Kidney (tissue), 14 donors: Measurements from ENCODE around the gene CRYBA2. TPM values are rescaled to one million over a fixed set of nuclear protein-coding genes. Genes with fewer than 3 reads are reported as not detected.

Experiments used
- DNase-seq, 5 donors: peaks; one replicate each; pipeline ENCODE4 v3.0.0-alpha.2; 2013 to 2020
- FAIRE-seq: peaks from 2 replicates; lab custom pipeline; 2012; peaks lifted over from hg19 to GRCh38; lab: Jason Lieb, UNC
- H3K27ac ChIP-seq, 2 donors: one replicate each; pipeline ENCODE4 v1.7.0; 2013; ENCODE audit warnings: low read depth in 2 of 2, low read length in 2 of 2, inconsistent platforms in 1 of 2
- H3K27me3 ChIP-seq: one replicate; pipeline ENCODE4 v1.7.1; 2013; ENCODE audit warnings: low read length, inconsistent platforms; ENCODE audit not compliant: control insufficient read depth, insufficient read depth
- H3K36me3 ChIP-seq, 3 donors: one replicate each; pipeline versions ENCODE4 v1.7.0 to v1.7.1; 2013; ENCODE audit warnings: low read length in 3 of 3, control low read depth in 1 of 3, inconsistent platforms in 1 of 3; ENCODE audit not compliant: insufficient read depth in 3 of 3, control insufficient read depth in 2 of 3
- H3K4me1 ChIP-seq, 3 donors: one replicate each; pipeline versions ENCODE4 v1.7.0 to v1.7.1; 2013; ENCODE audit warnings: low read length in 3 of 3, inconsistent platforms in 1 of 3, low read depth in 1 of 3; ENCODE audit not compliant: control insufficient read depth in 2 of 3, insufficient read depth in 2 of 3
- H3K4me3 ChIP-seq, 3 donors: one replicate each; pipeline versions ENCODE4 v1.7.0 to v1.8.1; 2013; ENCODE audit warnings: low read length in 3 of 3, control low read depth in 1 of 3, inconsistent platforms in 1 of 3
- H3K9ac ChIP-seq, 3 donors: one replicate each; pipeline versions ENCODE4 v1.7.0 to v1.7.1; 2013; ENCODE audit warnings: low read length in 3 of 3, control low read depth in 1 of 3, inconsistent platforms in 1 of 3
- H3K9me3 ChIP-seq, 3 donors: one replicate each; pipeline versions ENCODE4 v1.7.0 to v1.7.1; 2013; ENCODE audit warnings: low read length in 3 of 3, control low read depth in 1 of 3, inconsistent platforms in 1 of 3; ENCODE audit not compliant: control insufficient read depth in 2 of 3, insufficient read depth in 1 of 3
- intact Hi-C: fragments of 100-400 bp; cut with DNase I; formaldehyde crosslinking; loops from one replicate; pipeline ENCODE4 v1.11.1; 2022
- polyA plus RNA-seq: library from polyadenylated mRNA; stranded (reverse); fragments of 350-450 nt; fragmentation: Illumina TruSeq; extraction: RNeasy Lipid Tissue Mini Kit (QIAGEN cat#74804); gene quantifications from one replicate; pipeline ENCODE4 v1.2.3, GENCODE V29; 2014; ENCODE audit warnings: low read depth, low replicate concordance; ENCODE audit not compliant: insufficient read depth
- total RNA-seq: library from RNA; stranded (reverse); fragmentation: NEBNext Ultra II Directional; extraction: Animal tissue kit (Norgen Biotek cat#: 25700); gene quantifications from one replicate; pipeline ENCODE4 v1.2.1, GENCODE V29; 2021
- TF ChIP-seq, protein P1 (sequence below): IDR thresholded peaks from 3 replicates; pipeline ENCODE4 v1.5.1; 2012; ENCODE audit warnings: mild to moderate bottlenecking, moderate library complexity, borderline replicate concordance; ENCODE audit not compliant: insufficient read depth; ENCODE audit errors: extremely low read depth
- donor health status: control.
- donor health status: control.
- donor health status: control.
- donor health status: control.
- donor health status: control.
- donor health status: DM: yes; HTN: yes; CAD: no.
- donor health status: Normal renal cell carcinoma (clear cell type).

Gene CRYBA2
- total and polyA plus RNA-seq, 2 donors from 2014 or later, result not detected

DNA sequence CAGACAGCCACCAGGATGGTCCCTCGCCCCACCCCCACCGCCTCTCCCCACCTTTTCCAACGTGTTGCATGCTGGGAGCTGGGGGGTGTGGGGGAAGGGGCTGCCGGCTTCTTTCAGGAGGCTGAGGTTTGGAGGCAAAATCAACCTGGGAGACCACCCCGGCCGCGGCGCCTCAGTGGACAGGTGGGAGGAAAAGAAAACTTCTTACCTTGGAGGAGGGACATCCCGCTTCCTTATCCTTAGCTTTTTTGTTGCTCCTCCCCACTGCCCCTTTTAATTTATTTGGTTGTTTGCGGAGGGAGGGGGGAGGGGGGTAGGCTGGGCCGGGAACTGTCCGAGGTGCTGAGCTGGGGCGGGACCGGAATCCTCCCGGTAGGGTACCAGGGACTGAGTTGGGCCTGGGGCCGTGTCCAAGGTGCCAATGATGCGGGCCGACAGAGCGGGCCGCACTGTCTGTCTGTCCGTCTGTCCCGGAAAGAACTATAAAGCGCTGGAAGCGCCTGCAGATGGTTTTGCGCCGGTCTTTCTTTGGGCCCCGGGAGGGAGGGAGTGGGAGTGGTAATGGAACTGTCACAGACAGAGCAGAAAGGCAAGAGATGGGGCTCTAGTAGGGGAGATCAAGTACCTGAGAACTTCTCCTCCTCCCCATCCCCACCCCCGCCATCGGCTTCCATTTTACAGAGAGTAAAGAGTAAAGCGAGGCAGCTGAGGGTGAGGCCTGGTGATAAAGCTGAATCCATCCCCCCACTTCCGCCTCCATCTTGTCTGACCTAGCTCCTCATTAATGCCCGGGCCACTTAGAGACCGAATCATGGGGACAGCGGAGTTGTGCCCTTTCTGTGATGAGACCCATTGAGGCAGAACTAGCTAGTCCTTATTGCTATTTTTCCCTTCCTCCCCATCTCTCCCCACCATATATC lies 31.3 kb downstream of the CRYBA2 start:
- Histone ChIP-seq H3K36me3 (no peaks in the 10 kb centered on the region), H3K27me3 (peaks cover 17% of the 10 kb centered on the region), H3K4me3 (no peak overlapping the region), H3K27ac (no peak overlapping the region), H3K9me3 (no peaks in the 10 kb centered on the region), H3K9ac (no peak overlapping the region), H3K4me1 (peaks cover 0 to 6% (median 0%) of the 10 kb centered on the region in 3 donors)
- no peak for FAIRE-seq
- TF ChIP-seq, protein P1, sequence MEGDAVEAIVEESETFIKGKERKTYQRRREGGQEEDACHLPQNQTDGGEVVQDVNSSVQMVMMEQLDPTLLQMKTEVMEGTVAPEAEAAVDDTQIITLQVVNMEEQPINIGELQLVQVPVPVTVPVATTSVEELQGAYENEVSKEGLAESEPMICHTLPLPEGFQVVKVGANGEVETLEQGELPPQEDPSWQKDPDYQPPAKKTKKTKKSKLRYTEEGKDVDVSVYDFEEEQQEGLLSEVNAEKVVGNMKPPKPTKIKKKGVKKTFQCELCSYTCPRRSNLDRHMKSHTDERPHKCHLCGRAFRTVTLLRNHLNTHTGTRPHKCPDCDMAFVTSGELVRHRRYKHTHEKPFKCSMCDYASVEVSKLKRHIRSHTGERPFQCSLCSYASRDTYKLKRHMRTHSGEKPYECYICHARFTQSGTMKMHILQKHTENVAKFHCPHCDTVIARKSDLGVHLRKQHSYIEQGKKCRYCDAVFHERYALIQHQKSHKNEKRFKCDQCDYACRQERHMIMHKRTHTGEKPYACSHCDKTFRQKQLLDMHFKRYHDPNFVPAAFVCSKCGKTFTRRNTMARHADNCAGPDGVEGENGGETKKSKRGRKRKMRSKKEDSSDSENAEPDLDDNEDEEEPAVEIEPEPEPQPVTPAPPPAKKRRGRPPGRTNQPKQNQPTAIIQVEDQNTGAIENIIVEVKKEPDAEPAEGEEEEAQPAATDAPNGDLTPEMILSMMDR, result no peak
- DNase-seq, result peak in 2 of 5 donors; percentile 51 to 71
- intact Hi-C loops, result no loop called here

DNA sequence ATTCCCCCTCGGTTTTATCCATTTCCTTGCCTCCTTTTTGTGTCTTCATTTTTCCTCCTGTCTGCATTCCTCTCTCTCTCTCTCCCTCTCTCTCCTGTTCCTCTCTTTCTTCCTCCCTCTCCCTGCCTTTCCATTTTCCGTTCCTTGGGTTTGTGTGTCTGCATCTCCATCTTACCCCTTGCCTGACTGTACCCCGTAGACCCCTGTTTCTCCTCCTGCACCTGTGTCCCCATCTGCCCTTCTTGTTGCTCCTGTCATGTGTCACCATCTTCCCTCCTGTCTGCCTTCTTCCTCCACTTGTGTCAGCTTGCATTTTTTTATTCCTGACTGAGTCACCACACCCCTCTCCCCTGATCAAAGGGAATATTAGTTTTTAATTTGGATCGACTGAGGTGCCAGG lies 32.0 kb downstream of the CRYBA2 start:
- Histone ChIP-seq H3K9me3 (no peaks in the 10 kb centered on the region), H3K36me3 (no peaks in the 10 kb centered on the region), H3K4me3 (no peak overlapping the region), H3K27ac (no peak overlapping the region), H3K27me3 (peaks cover 17% of the 10 kb centered on the region), H3K4me1 (peaks cover 0 to 6% (median 0%) of the 10 kb centered on the region in 3 donors), H3K9ac (no peak overlapping the region)
- no peak for FAIRE-seq
- TF ChIP-seq, protein P1, result no peak
- intact Hi-C loops, result no loop called here
- DNase-seq, result no peak

DNA sequence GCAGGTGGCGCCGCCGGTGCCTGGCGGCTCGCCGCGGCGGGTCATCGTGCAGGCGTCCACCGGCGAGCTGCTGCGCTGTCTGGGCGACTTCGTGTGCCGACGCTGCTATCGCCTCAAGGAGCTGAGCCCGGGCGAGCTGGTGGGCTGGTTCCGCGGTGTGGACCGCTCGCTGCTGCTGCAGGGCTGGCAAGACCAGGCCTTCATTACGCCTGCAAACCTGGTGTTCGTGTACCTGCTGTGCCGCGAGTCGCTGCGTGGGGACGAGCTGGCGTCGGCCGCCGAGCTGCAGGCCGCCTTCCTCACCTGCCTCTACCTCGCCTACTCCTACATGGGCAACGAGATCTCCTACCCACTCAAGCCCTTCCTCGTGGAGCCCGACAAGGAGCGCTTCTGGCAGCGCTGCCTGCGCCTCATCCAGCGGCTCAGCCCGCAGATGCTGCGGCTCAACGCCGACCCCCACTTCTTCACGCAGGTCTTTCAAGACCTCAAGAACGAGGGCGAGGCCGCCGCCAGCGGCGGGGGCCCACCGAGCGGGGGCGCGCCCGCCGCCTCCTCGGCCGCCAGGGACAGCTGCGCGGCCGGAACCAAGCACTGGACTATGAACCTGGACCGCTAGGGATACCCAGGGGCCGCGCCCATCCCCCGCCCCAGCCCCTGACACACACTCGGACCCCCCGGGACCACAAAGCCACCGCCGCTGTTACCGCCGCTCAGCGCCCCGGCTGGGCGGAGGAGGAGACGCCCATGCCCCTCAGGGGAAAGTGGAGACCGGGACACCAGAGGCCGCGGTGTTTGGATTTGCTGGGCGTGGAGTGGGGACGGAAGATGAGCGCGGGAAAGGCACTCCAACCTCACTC lies 32.7 kb downstream of the CRYBA2 start:
- FAIRE-seq, result no peak
- Histone ChIP-seq H3K27ac (no peak overlapping the region), H3K36me3 (no peaks in the 10 kb centered on the region), H3K4me1 (peaks cover 0 to 6% (median 0%) of the 10 kb centered on the region in 3 donors), H3K4me3 (no peak overlapping the region), H3K9me3 (no peaks in the 10 kb centered on the region), H3K9ac (no peak overlapping the region), H3K27me3 (peaks cover 17% of the 10 kb centered on the region)
- peak in 2 of 5 donors; percentile 44 to 59 for DNase-seq
- TF ChIP-seq, protein P1, result no peak
- intact Hi-C loops, result no loop called here
